GM12878 (cell line): ENCODE results near the gene SRP68. TPM values are rescaled to one million over a fixed set of nuclear protein-coding genes. Genes with fewer than 3 reads are reported as not detected.

Experiments used
- ATAC-seq: fragments of 200-7000 bp; cut with Tn5 transposase; 3 replicates; pipeline ENCODE4 v1.9.1; 2020; ENCODE audit warnings: mild to moderate bottlenecking, moderate library complexity
- BruUV-seq: library from RNA; stranded (reverse); fragments of 400-500 nt; replicated peaks from 2 replicates; lab custom pipeline; 2021; lab: Mats Ljungman, UMichigan
- CTCF ChIA-PET: fragments of 300-600 bp; sonication (Branson Sonifier 250); formaldehyde crosslinking; extraction: SDS; loops from one replicate; lab custom pipeline; 2021; ENCODE audit warnings: inconsistent platforms; lab: Yijun Ruan, JAX
- POLR2A ChIA-PET: fragments of 350-600 bp; formaldehyde crosslinking; extraction: SDS; loops from one replicate; lab custom pipeline; 2021; ENCODE audit warnings: inconsistent platforms; lab: Charles Lee
- RAD21 ChIA-PET: fragments of 300-600 bp; sonication (Branson Sonifier 250); formaldehyde crosslinking; loops from one replicate; lab custom pipeline; 2023; ENCODE audit warnings: antibody characterized with exemption; ENCODE audit not compliant: unreplicated experiment; lab: Charles Lee
- SMC1A ChIA-PET: fragments of 300-600 bp; sonication (Branson Sonifier 250); formaldehyde crosslinking; loops from one replicate; lab custom pipeline; 2023; ENCODE audit not compliant: unreplicated experiment, uncharacterized antibody; lab: Charles Lee
- DNase-seq: peaks from one replicate; pipeline ENCODE4 v3.0.0-alpha.2; 2011; ENCODE audit warnings: low read depth, low spot score
- FAIRE-seq: peaks from 3 replicates; lab custom pipeline; 2011; peaks lifted over from hg19 to GRCh38; lab: Jason Lieb, UNC
- H2AFZ ChIP-seq: 2 replicates; pipeline ENCODE4 v1.6.0; 2011; ENCODE audit warnings: low read depth, low read length, control low read depth; ENCODE audit not compliant: control insufficient read depth
- H3K27ac ChIP-seq: 2 replicates; pipeline ENCODE4 v1.5.1; 2011; ENCODE audit warnings: control low read depth; ENCODE audit not compliant: control insufficient read depth, insufficient read depth
- H3K27me3 ChIP-seq, 2 experiments: replicated peaks in 1 of 2; 2 replicates each; pipeline versions ENCODE4 v1.6.0 to v1.6.1; 2011; ENCODE audit warnings: low read length in 1 of 2; ENCODE audit not compliant: control insufficient read depth in 2 of 2, insufficient read depth in 2 of 2
- H3K36me3 ChIP-seq, 2 experiments: 2 replicates each; pipeline ENCODE4 v1.5.1; 2011; ENCODE audit warnings: low read length in 1 of 2; ENCODE audit not compliant: control insufficient read depth in 2 of 2, insufficient read depth in 2 of 2
- H3K4me1 ChIP-seq: 2 replicates; pipeline ENCODE4 v1.6.1; 2011; ENCODE audit warnings: mild to moderate bottlenecking, low read length, moderate library complexity, mixed read lengths; ENCODE audit not compliant: control insufficient read depth, insufficient read depth
- H3K4me2 ChIP-seq: 2 replicates; pipeline ENCODE4 v1.6.0; 2011; ENCODE audit warnings: control low read depth; ENCODE audit not compliant: control insufficient read depth, insufficient read depth
- H3K4me3 ChIP-seq: fragments of 200-600 bp; sonication (generic); 2 replicates; pipeline ENCODE4 v1.5.1; 2016
- H3K79me2 ChIP-seq: 2 replicates; pipeline ENCODE4 v1.6.0; 2011; ENCODE audit warnings: low read length; ENCODE audit not compliant: control insufficient read depth, insufficient read depth
- H3K9ac ChIP-seq: 2 replicates; pipeline ENCODE4 v1.8.0; 2011; ENCODE audit warnings: low read length, control low read depth, mixed read lengths; ENCODE audit not compliant: control insufficient read depth, insufficient read depth
- H3K9me3 ChIP-seq: replicated peaks from 3 replicates; pipeline ENCODE4 v1.5.1; 2011; ENCODE audit warnings: mild to moderate bottlenecking, low read length; ENCODE audit not compliant: control insufficient read depth, insufficient read depth
- H4K20me1 ChIP-seq: 2 replicates; pipeline ENCODE4 v1.6.0; 2011; ENCODE audit not compliant: control insufficient read depth, insufficient read depth
- BHLHE40 ChIP-seq, 2 experiments: fragments of 450-650 bp in 1 of 2; IDR thresholded peaks; 2 replicates each; pipeline ENCODE4 v1.6.1; 2011 to 2017; ENCODE audit warnings: low read depth in 2 of 2, borderline replicate concordance in 1 of 2, improper control_type of control experiment in 1 of 2, low read length in 1 of 2, mild to moderate bottlenecking in 1 of 2
- CREB1 ChIP-seq: IDR thresholded peaks from 2 replicates; pipeline ENCODE4 v1.6.1; 2012; ENCODE audit warnings: low read depth, mild to moderate bottlenecking, inconsistent platforms
- HDGF ChIP-seq: fragments of 450-650 bp; IDR thresholded peaks from 2 replicates; pipeline ENCODE4 v1.6.1; 2016; ENCODE audit warnings: antibody characterized with exemption
- POLR2AphosphoS2 ChIP-seq: IDR thresholded peaks from 2 replicates; pipeline ENCODE4 v1.6.1; 2011; ENCODE audit warnings: low read depth, mild to moderate bottlenecking, low read length, improper control_type of control experiment, moderate library complexity
- POU2F2 ChIP-seq: IDR thresholded peaks from 3 replicates; pipeline ENCODE4 v1.6.1; 2011; ENCODE audit warnings: low read depth, mild to moderate bottlenecking, low read length, borderline replicate concordance
- TCF12 ChIP-seq: IDR thresholded peaks from 2 replicates; pipeline ENCODE4 v1.6.1; 2011; ENCODE audit warnings: low read depth, mild to moderate bottlenecking, low read length
- ZZZ3 ChIP-seq: IDR thresholded peaks from 2 replicates; pipeline ENCODE4 v1.6.1; 2011; ENCODE audit warnings: low read depth; ENCODE audit not compliant: control insufficient read depth, insufficient read length
- WGBS: methylation state at CpG from one replicate; pipeline ENCODE4 v1.1.6; 2016; ENCODE audit warnings: low lambda C conversion rate; ENCODE audit not compliant: insufficient replicate concordance, insufficient coverage; ENCODE audit errors: missing lambda C conversion rate; 5-methylcytosine and 5-hydroxymethylcytosine counted together
- in situ Hi-C: fragments of 300-500 bp; cut with MboI; formaldehyde crosslinking; loops from 9 replicates; pipeline ENCODE4 v1.14.3; 2018; ENCODE audit warnings: mixed read lengths
- intact Hi-C: fragments of 100-400 bp; cut with micrococcal nuclease; formaldehyde crosslinking; loops from one replicate; pipeline ENCODE4 v1.14.2; 2022; ENCODE audit not compliant: unreplicated experiment
- polyA plus RNA-seq, 11 experiments: library from polyadenylated mRNA; depleted of rRNA in 4 of 11; unstranded in 6 of 11; stranded (reverse) in 5 of 11; fragments of >200 nt; fragmentation: Nextera tagmentation in 4 of 11; fragmentation: Illumina TruSeq in 1 of 11; extraction: Ambion mirVana in 4 of 11; extraction: Trizol in 1 of 11; gene quantifications; 1 replicate in 1 of 11; 2 replicates in 10 of 11; pipeline versions ENCODE4 v1.2.1 to v1.2.3, GENCODE V29; 2011 to 2016; ENCODE audit warnings: inconsistent platforms in 2 of 11, missing spikeins in 2 of 11, low read depth in 1 of 11
- total RNA-seq, 4 experiments: library from RNA; depleted of rRNA in 3 of 4; stranded (reverse); fragments of >200 nt in 3 of 4; fragmentation: Illumina TruSeq in 1 of 4; extraction: Trizol in 1 of 4; gene quantifications; 2 replicates each; pipeline versions ENCODE4 v1.2.1 to v1.2.3, GENCODE V29; 2013 to 2021
- TF ChIP-seq, protein P1 (sequence below): fragments of 450-650 bp; IDR thresholded peaks from 2 replicates; pipeline ENCODE4 v1.6.1; 2018; ENCODE audit warnings: mild to moderate bottlenecking, low read depth, moderate library complexity; ENCODE audit not compliant: partially characterized antibody
- TF ChIP-seq, protein P2 (sequence below): fragments of 450-650 bp; IDR thresholded peaks from 2 replicates; pipeline ENCODE4 v1.6.1; 2017; ENCODE audit warnings: low read depth, mild to moderate bottlenecking, moderate library complexity
- TF ChIP-seq, protein P3 (sequence below): fragments of 450-650 bp; formaldehyde crosslinking; IDR thresholded peaks from 2 replicates; pipeline ENCODE4 v1.4.0; 2022; ENCODE audit warnings: mild to moderate bottlenecking, moderate library complexity
- TF ChIP-seq, protein P4 (sequence below): fragments of 450-650 bp; IDR thresholded peaks from 2 replicates; pipeline ENCODE4 v1.6.1; 2018; ENCODE audit warnings: borderline replicate concordance, mild to moderate bottlenecking; ENCODE audit not compliant: partially characterized antibody

SRP68 gene
- total and polyA plus RNA-seq, 10 of the 15 experiments (the other 5 are each of a cell fraction or from before 2014, with no cell fraction given): 24.7 to 89.7 (median 62.7) TPM

DNA sequence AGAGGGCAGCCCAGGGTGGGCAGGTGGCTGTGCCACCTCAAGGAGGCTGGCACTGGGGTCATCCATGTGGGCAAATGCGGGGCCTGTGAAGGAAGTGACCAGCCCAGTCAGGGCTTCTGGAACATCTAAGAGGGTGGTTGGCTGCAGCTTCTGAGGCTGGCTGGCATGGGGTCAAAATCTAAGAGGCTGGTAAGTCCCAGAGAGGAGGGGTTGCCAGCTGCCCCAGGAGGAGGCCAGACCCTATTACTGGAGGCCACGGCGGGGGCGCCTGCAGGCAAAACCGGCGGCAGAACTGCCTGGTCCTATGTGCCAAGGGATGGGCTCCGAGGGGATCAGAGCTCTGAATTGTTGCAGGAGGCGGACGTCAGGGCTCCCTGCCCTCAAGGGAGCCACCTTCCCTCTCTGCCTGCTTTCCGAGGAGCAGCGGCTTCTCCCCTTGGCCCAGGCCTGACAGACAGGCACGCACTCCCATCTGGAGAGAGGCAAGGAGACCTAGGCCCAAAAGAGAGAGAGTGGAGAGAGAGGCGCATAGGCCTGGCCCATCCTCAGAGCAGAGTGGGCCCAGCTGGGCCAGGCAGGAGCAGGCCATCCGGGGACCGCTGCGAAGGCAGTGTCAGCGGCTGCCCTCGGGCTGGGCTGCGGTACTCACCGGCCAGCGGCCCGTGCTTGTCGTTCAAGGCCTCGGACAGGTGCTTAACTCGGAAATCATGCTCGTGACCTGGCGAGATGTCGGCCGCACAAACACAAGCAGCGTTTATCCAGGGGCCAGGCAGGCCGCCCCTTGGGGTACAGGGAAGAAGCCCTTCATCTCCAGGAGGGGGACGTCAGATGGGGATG is 17.6 kb upstream of the SRP68 start:
- no peaks in the 10 kb centered on the region for H3K9me3 ChIP-seq
- no peak overlapping the region for H3K27ac ChIP-seq
- H3K79me2 ChIP-seq: no peaks in the 10 kb centered on the region
- no peak overlapping the region for H3K4me3 ChIP-seq
- peaks cover 9 to 25% of the 10 kb centered on the region in 2 experiments; a peak in 3 of 4 replicates for H3K36me3 ChIP-seq
- no peak overlapping the region for H3K9ac ChIP-seq
- BruUV-seq: no TSS peak
- ATAC-seq (no peak), DNase-seq (no peak), FAIRE-seq (no peak)
- ChIA-PET POLR2A (interaction anchor here (0.6 kb wide), 1 partner anchor 98 kb away, joined by 3 read pairs; no protein-coding TSS in a partner anchor), SMC1A (no interaction called here), CTCF (no interaction called here), RAD21 (no interaction called here)
- intact Hi-C loops: no loop called here
- no peaks in the 10 kb centered on the region for H4K20me1 ChIP-seq
- WGBS: 91% methylated on average over 23 of the region's 32 CpGs
- H2AFZ ChIP-seq: no peak overlapping the region
- H3K4me2 ChIP-seq: no peak overlapping the region
- H3K4me1 ChIP-seq: no peaks in the 10 kb centered on the region
- H3K27me3 ChIP-seq: no peaks in the 10 kb centered on the region
- in situ Hi-C loops: no loop called here
- TF ChIP-seq CREB1 (no peak), POU2F2 (no peak), ZZZ3 (no peak), HDGF (no peak), BHLHE40 (IDR thresholded peaks at IDR 0.05; ENCODE audit: borderline replicate concordance in 1 of 2, low read depth in 2 of 2, low read length in 1 of 2) (no peak), POLR2AphosphoS2 (no peak), TCF12 (no peak)
- TF ChIP-seq, protein P1, sequence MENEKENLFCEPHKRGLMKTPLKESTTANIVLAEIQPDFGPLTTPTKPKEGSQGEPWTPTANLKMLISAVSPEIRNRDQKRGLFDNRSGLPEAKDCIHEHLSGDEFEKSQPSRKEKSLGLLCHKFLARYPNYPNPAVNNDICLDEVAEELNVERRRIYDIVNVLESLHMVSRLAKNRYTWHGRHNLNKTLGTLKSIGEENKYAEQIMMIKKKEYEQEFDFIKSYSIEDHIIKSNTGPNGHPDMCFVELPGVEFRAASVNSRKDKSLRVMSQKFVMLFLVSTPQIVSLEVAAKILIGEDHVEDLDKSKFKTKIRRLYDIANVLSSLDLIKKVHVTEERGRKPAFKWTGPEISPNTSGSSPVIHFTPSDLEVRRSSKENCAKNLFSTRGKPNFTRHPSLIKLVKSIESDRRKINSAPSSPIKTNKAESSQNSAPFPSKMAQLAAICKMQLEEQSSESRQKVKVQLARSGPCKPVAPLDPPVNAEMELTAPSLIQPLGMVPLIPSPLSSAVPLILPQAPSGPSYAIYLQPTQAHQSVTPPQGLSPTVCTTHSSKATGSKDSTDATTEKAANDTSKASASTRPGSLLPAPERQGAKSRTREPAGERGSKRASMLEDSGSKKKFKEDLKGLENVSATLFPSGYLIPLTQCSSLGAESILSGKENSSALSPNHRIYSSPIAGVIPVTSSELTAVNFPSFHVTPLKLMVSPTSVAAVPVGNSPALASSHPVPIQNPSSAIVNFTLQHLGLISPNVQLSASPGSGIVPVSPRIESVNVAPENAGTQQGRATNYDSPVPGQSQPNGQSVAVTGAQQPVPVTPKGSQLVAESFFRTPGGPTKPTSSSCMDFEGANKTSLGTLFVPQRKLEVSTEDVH: no peak
- TF ChIP-seq, protein P2, sequence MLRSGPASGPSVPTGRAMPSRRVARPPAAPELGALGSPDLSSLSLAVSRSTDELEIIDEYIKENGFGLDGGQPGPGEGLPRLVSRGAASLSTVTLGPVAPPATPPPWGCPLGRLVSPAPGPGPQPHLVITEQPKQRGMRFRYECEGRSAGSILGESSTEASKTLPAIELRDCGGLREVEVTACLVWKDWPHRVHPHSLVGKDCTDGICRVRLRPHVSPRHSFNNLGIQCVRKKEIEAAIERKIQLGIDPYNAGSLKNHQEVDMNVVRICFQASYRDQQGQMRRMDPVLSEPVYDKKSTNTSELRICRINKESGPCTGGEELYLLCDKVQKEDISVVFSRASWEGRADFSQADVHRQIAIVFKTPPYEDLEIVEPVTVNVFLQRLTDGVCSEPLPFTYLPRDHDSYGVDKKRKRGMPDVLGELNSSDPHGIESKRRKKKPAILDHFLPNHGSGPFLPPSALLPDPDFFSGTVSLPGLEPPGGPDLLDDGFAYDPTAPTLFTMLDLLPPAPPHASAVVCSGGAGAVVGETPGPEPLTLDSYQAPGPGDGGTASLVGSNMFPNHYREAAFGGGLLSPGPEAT: no peak
- TF ChIP-seq, protein P3, sequence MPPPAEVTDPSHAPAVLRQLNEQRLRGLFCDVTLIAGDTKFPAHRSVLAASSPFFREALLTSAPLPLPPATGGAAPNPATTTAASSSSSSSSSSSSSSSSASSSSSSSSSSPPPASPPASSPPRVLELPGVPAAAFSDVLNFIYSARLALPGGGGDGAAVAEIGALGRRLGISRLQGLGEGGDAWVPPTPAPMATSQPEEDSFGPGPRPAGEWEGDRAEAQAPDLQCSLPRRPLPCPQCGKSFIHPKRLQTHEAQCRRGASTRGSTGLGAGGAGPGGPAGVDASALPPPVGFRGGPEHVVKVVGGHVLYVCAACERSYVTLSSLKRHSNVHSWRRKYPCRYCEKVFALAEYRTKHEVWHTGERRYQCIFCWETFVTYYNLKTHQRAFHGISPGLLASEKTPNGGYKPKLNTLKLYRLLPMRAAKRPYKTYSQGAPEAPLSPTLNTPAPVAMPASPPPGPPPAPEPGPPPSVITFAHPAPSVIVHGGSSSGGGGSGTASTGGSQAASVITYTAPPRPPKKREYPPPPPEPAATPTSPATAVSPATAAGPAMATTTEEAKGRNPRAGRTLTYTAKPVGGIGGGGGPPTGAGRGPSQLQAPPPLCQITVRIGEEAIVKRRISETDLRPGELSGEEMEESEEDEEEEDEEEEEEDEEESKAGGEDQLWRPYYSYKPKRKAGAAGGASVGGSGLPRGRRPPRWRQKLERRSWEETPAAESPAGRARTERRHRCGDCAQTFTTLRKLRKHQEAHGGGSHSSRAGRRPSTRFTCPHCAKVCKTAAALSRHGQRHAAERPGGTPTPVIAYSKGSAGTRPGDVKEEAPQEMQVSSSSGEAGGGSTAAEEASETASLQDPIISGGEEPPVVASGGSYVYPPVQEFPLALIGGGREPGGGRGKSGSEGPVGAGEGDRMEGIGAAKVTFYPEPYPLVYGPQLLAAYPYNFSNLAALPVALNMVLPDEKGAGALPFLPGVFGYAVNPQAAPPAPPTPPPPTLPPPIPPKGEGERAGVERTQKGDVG (CRISPR knock-in tag): no peak
- TF ChIP-seq, protein P4, sequence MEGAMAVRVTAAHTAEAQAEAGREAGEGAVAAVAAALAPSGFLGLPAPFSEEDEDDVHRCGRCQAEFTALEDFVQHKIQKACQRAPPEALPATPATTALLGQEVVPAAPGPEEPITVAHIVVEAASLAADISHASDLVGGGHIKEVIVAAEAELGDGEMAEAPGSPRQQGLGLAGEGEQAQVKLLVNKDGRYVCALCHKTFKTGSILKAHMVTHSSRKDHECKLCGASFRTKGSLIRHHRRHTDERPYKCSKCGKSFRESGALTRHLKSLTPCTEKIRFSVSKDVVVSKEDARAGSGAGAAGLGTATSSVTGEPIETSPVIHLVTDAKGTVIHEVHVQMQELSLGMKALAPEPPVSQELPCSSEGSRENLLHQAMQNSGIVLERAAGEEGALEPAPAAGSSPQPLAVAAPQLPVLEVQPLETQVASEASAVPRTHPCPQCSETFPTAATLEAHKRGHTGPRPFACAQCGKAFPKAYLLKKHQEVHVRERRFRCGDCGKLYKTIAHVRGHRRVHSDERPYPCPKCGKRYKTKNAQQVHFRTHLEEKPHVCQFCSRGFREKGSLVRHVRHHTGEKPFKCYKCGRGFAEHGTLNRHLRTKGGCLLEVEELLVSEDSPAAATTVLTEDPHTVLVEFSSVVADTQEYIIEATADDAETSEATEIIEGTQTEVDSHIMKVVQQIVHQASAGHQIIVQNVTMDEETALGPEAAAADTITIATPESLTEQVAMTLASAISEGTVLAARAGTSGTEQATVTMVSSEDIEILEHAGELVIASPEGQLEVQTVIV: no peak
